ENCODE measurements around the gene BSN.

GRCh38 chr3:49681232-49681522, 126.9 kb downstream of the BSN start:
- TF ChIP-seq CTCF (IDR thresholded peaks at IDR 0.05) = no peak
- no peak for TF ChIP-seq POLR2A (IDR thresholded peaks at IDR 0.05)

Data from right lobe of liver (tissue), 4 donors.